ENCODE measurements around the gene IL4I1.

The IL4I1 gene

GRCh38 chr19:49911381-49912145 lies 14.9 kb upstream of the IL4I1 start:
- TF ChIP-seq CTCF (IDR thresholded peaks at IDR 0.05; ENCODE audit: control extremely low read depth, extremely low read depth, low read depth, missing control alignments), result no peak
- CTCF ChIA-PET, result interaction anchor here (0.9 to 5.1 kb wide), 7 partner anchors 11 to 43 kb away, joined by 3 to 28 read pairs (median 10); partner anchors contain the start of genes ATF5 and NUP62
- POLR2A ChIA-PET, result interaction anchor here (0.6 to 3.8 kb wide), 6 partner anchors 17 to 956 kb away, joined by 3 to 36 read pairs (median 4); partner anchors contain the start of genes ATF5 and NUP62
- DNase-seq (ENCODE audit: extremely low spot score), result peak; percentile 79

- TF ChIP-seq CTCF (IDR thresholded peaks at IDR 0.05; ENCODE audit: control extremely low read depth, extremely low read depth, low read depth, missing control alignments), result no peak
- POLR2A ChIA-PET, result interaction anchor here (1.1 kb wide), 1 partner anchor 15 kb away, joined by 4 read pairs; no protein-coding TSS in a partner anchor
- CTCF ChIA-PET, result interaction anchor here (1.9 to 3.8 kb wide), 3 partner anchors 9 to 28 kb away, joined by 5 to 28 read pairs (median 10); no protein-coding TSS in a partner anchor
- DNase-seq (ENCODE audit: extremely low spot score), result no peak
Observed at GRCh38 chr19:49910179-49910578, 13.5 kb upstream of the IL4I1 start.

- ChIA-PET CTCF (interaction anchor here (1.5 to 3.3 kb wide), 2 partner anchors 12 to 29 kb away, joined by 3 to 10 read pairs; partner anchors contain the start of gene IL4I1), POLR2A (interaction anchor here (1.1 kb wide), 1 partner anchor 14 kb away, joined by 4 read pairs; no protein-coding TSS in a partner anchor)
- TF ChIP-seq CTCF (IDR thresholded peaks at IDR 0.05; ENCODE audit: control extremely low read depth, extremely low read depth, low read depth, missing control alignments), result no peak
- no peak for DNase-seq (ENCODE audit: extremely low spot score)
Observed at GRCh38 chr19:49908480-49909420, 12.1 kb upstream of the IL4I1 start.

GRCh38 chr19:49907745-49908446 lies 11.2 kb upstream of the IL4I1 start:
- no peak for DNase-seq (ENCODE audit: extremely low spot score)
- ChIA-PET POLR2A (interaction anchor here (1.0 kb wide), 1 partner anchor 10 kb away, joined by 11 read pairs; no protein-coding TSS in a partner anchor), CTCF (interaction anchor here (0.7 to 1.7 kb wide), 5 partner anchors 8 to 20 kb away, joined by 3 to 7 read pairs (median 3); partner anchors contain the start of gene IL4I1)
- TF ChIP-seq CTCF (IDR thresholded peaks at IDR 0.05; ENCODE audit: control extremely low read depth, extremely low read depth, low read depth, missing control alignments), result no peak

- ChIA-PET CTCF (interaction anchor here (0.7 to 1.7 kb wide), 5 partner anchors 9 to 21 kb away, joined by 3 to 7 read pairs (median 3); no protein-coding TSS in a partner anchor), POLR2A (interaction anchor here (0.9 to 1.0 kb wide), 2 partner anchors 11 to 23 kb away, joined by 3 to 11 read pairs; no protein-coding TSS in a partner anchor)
- TF ChIP-seq CTCF (IDR thresholded peaks at IDR 0.05; ENCODE audit: control extremely low read depth, extremely low read depth, low read depth, missing control alignments), result no peak
- no peak for DNase-seq (ENCODE audit: extremely low spot score)
Observed at GRCh38 chr19:49906879-49907564, 10.3 kb upstream of the IL4I1 start.
